HCT116 (cell line): ENCODE results near the gene TNPO1. TPM values are rescaled to one million over a fixed set of nuclear protein-coding genes. Genes with fewer than 3 reads are reported as not detected.

Experiments
- ATAC-seq: fragments of 200-7000 bp; cut with Tn5 transposase; 2 replicates; pipeline ENCODE4 v1.9.1; 2020; ENCODE audit warnings: mild to moderate bottlenecking, moderate library complexity
- BruUV-seq: library from RNA; stranded (reverse); fragments of 400-500 nt; replicated peaks from 2 replicates; lab custom pipeline; 2021; lab: Mats Ljungman, UMichigan
- CTCF ChIA-PET: fragments of 300-600 bp; sonication (Branson Sonifier 250); formaldehyde crosslinking; loops from one replicate; lab custom pipeline; 2021; ENCODE audit warnings: antibody characterized with exemption; lab: Charles Lee
- POLR2A ChIA-PET: fragments of 300-600, 350-600 bp; sonication (Branson Sonifier 250); formaldehyde crosslinking; loops from one replicate; lab custom pipeline; 2021; ENCODE audit warnings: antibody characterized with exemption; lab: Charles Lee
- RAD21 ChIA-PET, 2 experiments: fragments of 300-600 bp; sonication (Branson Sonifier 250); formaldehyde crosslinking; loops; one replicate each; lab custom pipeline; 2023; ENCODE audit warnings: low total read pairs in 2 of 2; ENCODE audit not compliant: uncharacterized antibody in 2 of 2, unreplicated experiment in 2 of 2, low non-redundant PET in 1 of 2; lab: Charles Lee
- DNase-seq: peaks from one replicate; pipeline ENCODE4 v3.0.0-alpha.2; 2010; ENCODE audit warnings: low read depth, low spot score
- H2AFZ ChIP-seq: fragments of 200-600 bp; shearing (Covaris generic), sonication (generic); 2 replicates; pipeline ENCODE4 v1.6.1; 2017; ENCODE audit warnings: low read depth, mixed run types, mixed read lengths, antibody characterized with exemption, low read length; ENCODE audit not compliant: poor library complexity, severe bottlenecking
- H3K27ac ChIP-seq: 2 replicates; pipeline ENCODE4 v1.5.1; 2012; ENCODE audit warnings: low read depth, low read length
- H3K27me3 ChIP-seq: fragments of 200-600 bp; sonication (generic); 2 replicates; pipeline ENCODE4 v1.6.1; 2016; ENCODE audit warnings: mixed run types, low read length, mixed read lengths; ENCODE audit not compliant: insufficient read depth
- H3K36me3 ChIP-seq, 2 experiments: fragments of 200-500 bp in 1 of 2; fragments of 200-600 bp in 1 of 2; sonication (Bioruptor generic) in 1 of 2; sonication (generic) in 1 of 2; 2 replicates each; pipeline versions ENCODE4 v1.5.1 to v1.6.1; 2014 to 2016; ENCODE audit warnings: low read length in 2 of 2, inconsistent platforms in 1 of 2, mixed read lengths in 1 of 2, mixed run types in 1 of 2; ENCODE audit not compliant: insufficient read depth in 2 of 2, control insufficient read depth in 1 of 2
- H3K4me1 ChIP-seq, 2 experiments: fragments of 200-600 bp in 1 of 2; sonication (generic) in 1 of 2; 2 replicates each; pipeline versions ENCODE4 v1.5.1 to v1.6.1; 2012 to 2017; ENCODE audit warnings: low read length in 2 of 2, inconsistent platforms in 1 of 2, mild to moderate bottlenecking in 1 of 2, mixed read lengths in 1 of 2, mixed run types in 1 of 2, moderate library complexity in 1 of 2; ENCODE audit not compliant: insufficient read depth in 2 of 2, control insufficient read depth in 1 of 2
- H3K4me2 ChIP-seq: fragments of 200-600 bp; sonication (generic); 2 replicates; pipeline ENCODE4 v1.6.1; 2017; ENCODE audit warnings: mixed run types, low read length, mixed read lengths
- H3K4me3 ChIP-seq, 2 experiments: fragments of 200-600 bp in 1 of 2; sonication (generic) in 1 of 2; replicated peaks in 1 of 2; 2 replicates each; pipeline ENCODE4 v1.5.1; 2011 to 2016; ENCODE audit warnings: low read length in 2 of 2, control low read depth in 1 of 2, low read depth in 1 of 2, mild to moderate bottlenecking in 1 of 2, mixed read lengths in 1 of 2, mixed run types in 1 of 2
- H3K79me2 ChIP-seq: fragments of 200-600 bp; sonication (generic); 2 replicates; pipeline ENCODE4 v1.6.1; 2017; ENCODE audit warnings: mild to moderate bottlenecking, mixed run types, low read length, moderate library complexity, mixed read lengths; ENCODE audit not compliant: insufficient read depth
- H3K9ac ChIP-seq: fragments of 200-600 bp; sonication (generic); 2 replicates; pipeline ENCODE4 v1.6.1; 2016; ENCODE audit warnings: low read length, mixed read lengths
- H3K9me2 ChIP-seq: fragments of 200-600 bp; sonication (generic), shearing (Covaris generic); 2 replicates; pipeline ENCODE4 v1.6.1; 2017; ENCODE audit warnings: mixed run types, mild to moderate bottlenecking, moderate library complexity; ENCODE audit not compliant: insufficient read depth
- H3K9me3 ChIP-seq, 2 experiments: fragments of 200-500 bp in 1 of 2; fragments of 200-600 bp in 1 of 2; sonication (Bioruptor generic) in 1 of 2; sonication (generic) in 1 of 2; 2 replicates each; pipeline ENCODE4 v1.6.1; 2014 to 2017; ENCODE audit warnings: low read length in 2 of 2, mixed read lengths in 2 of 2, inconsistent platforms in 1 of 2, low read depth in 1 of 2, mild to moderate bottlenecking in 1 of 2, mixed run types in 1 of 2, moderate library complexity in 1 of 2; ENCODE audit not compliant: control insufficient read depth in 1 of 2, insufficient read depth in 1 of 2
- H4K20me1 ChIP-seq: fragments of 200-600 bp; sonication (generic), shearing (Covaris generic); 2 replicates; pipeline ENCODE4 v1.6.1; 2017; ENCODE audit warnings: mixed run types, mild to moderate bottlenecking, moderate library complexity; ENCODE audit not compliant: insufficient read depth
- ATF3 ChIP-seq: IDR thresholded peaks from 2 replicates; pipeline ENCODE4 v1.6.1; 2012
- CBX3 ChIP-seq: IDR thresholded peaks from 2 replicates; pipeline ENCODE4 v1.6.1; 2012; ENCODE audit warnings: low read depth
- CEBPB ChIP-seq: IDR thresholded peaks from 2 replicates; pipeline ENCODE4 v1.6.1; 2012; ENCODE audit warnings: low read depth
- CTCF ChIP-seq, 3 experiments: fragments of 200-600 bp in 1 of 3; sonication (generic) in 1 of 3; IDR thresholded peaks in 2 of 3; conservative IDR thresholded peaks in 1 of 3; 2 replicates each; pipeline ENCODE4 v1.5.1; 2012 to 2017; ENCODE audit warnings: low read depth in 2 of 3, low read length in 2 of 3, antibody characterized with exemption in 1 of 3, borderline replicate concordance in 1 of 3, control low read depth in 1 of 3, mild to moderate bottlenecking in 1 of 3, mixed read lengths in 1 of 3, mixed run types in 1 of 3, moderate library complexity in 1 of 3; ENCODE audit not compliant: insufficient read depth in 1 of 3
- EGR1 ChIP-seq: IDR thresholded peaks from 2 replicates; pipeline ENCODE4 v1.6.1; 2012; ENCODE audit warnings: low read depth
- ELF1 ChIP-seq: IDR thresholded peaks from 2 replicates; pipeline ENCODE4 v1.6.1; 2012; ENCODE audit warnings: low read depth, borderline replicate concordance
- EZH2phosphoT487 ChIP-seq: fragments of 200-600 bp; IDR thresholded peaks from 2 replicates; pipeline ENCODE4 v1.6.1; 2018; ENCODE audit warnings: antibody characterized with exemption, borderline replicate concordance
- FOSL1 ChIP-seq: IDR thresholded peaks from 2 replicates; pipeline ENCODE4 v1.6.1; 2012; ENCODE audit warnings: low read depth
- MAX ChIP-seq: IDR thresholded peaks from 2 replicates; pipeline ENCODE4 v1.6.1; 2012
- POLR2A ChIP-seq: IDR thresholded peaks from 2 replicates; pipeline ENCODE4 v1.7.0; 2011; ENCODE audit warnings: borderline replicate concordance; ENCODE audit not compliant: insufficient read depth, insufficient read length; ENCODE audit errors: extremely low read depth
- POLR2AphosphoS5 ChIP-seq: IDR thresholded peaks from 2 replicates; pipeline ENCODE4 v1.6.1; 2011; ENCODE audit warnings: mild to moderate bottlenecking, low read depth, low read length, moderate library complexity
- RAD21 ChIP-seq: IDR thresholded peaks from 2 replicates; pipeline ENCODE4 v1.6.1; 2012; ENCODE audit warnings: low read depth, mild to moderate bottlenecking
- SP1 ChIP-seq: IDR thresholded peaks from 2 replicates; pipeline ENCODE4 v1.6.1; 2012; ENCODE audit warnings: low read depth
- SRF ChIP-seq: IDR thresholded peaks from 2 replicates; pipeline ENCODE4 v1.6.1; 2012; ENCODE audit warnings: low read depth
- TCF7L2 ChIP-seq: IDR thresholded peaks from 2 replicates; pipeline ENCODE4 v1.7.0; 2011; ENCODE audit warnings: borderline replicate concordance, inconsistent platforms; ENCODE audit not compliant: insufficient read depth, insufficient read length; ENCODE audit errors: extremely low read depth
- YY1 ChIP-seq: IDR thresholded peaks from 2 replicates; pipeline ENCODE4 v1.6.1; 2011; ENCODE audit warnings: low read length, low read depth, moderate library complexity, mild to moderate bottlenecking; ENCODE audit not compliant: insufficient replicate concordance; ENCODE audit errors: extremely low read depth
- ZBTB33 ChIP-seq: IDR thresholded peaks from 2 replicates; pipeline ENCODE4 v1.6.1; 2011; ENCODE audit warnings: mild to moderate bottlenecking, low read length, moderate library complexity; ENCODE audit not compliant: insufficient replicate concordance; ENCODE audit errors: extremely low read depth
- ZFX ChIP-seq: fragments of 450-650 bp; IDR thresholded peaks from 2 replicates; pipeline ENCODE4 v1.6.1; 2017
- ZNF274 ChIP-seq: fragments of 200-500 bp; sonication (Bioruptor generic); IDR thresholded peaks from 2 replicates; pipeline ENCODE4 v1.6.1; 2014; ENCODE audit warnings: mild to moderate bottlenecking, low read depth, low read length, inconsistent platforms
- intact Hi-C: fragments of 100-400 bp; cut with micrococcal nuclease; formaldehyde crosslinking; loops from 2 replicates; pipeline ENCODE4 v1.10.0; 2022
- total RNA-seq: library from RNA; stranded (reverse); gene quantifications from one replicate; pipeline ENCODE4 v1.2.1, GENCODE V29; 2021; ENCODE audit not compliant: unreplicated experiment

TNPO1 gene
- total RNA-seq, 1 experiment from 2014 or later, result 104 TPM

GRCh38 chr5:72776684-72777083 lies 39.8 kb upstream of the TNPO1 start:
- Histone ChIP-seq H3K4me3 (no peak overlapping the region), H3K9me2 (no peaks in the 10 kb centered on the region), H4K20me1 (no peaks in the 10 kb centered on the region), H3K9ac (no peak overlapping the region), H3K4me2 (no peak overlapping the region), H3K36me3 (no peaks in the 10 kb centered on the region), H3K27ac (no peak overlapping the region), H3K4me1 (no peaks in the 10 kb centered on the region), H3K79me2 (no peaks in the 10 kb centered on the region), H3K9me3 (0 out of 4 replicates have a peak, but pooled peaks cover 0 to 3% of the 10 kb centered on the region in 2 experiments), H2AFZ (no peak overlapping the region), H3K27me3 (no peaks in the 10 kb centered on the region)
- DNase-seq (no peak), ATAC-seq (no peak)
- ChIA-PET RAD21 (no interaction called here), POLR2A (no interaction called here), CTCF (no interaction called here)
- intact Hi-C loops, result no loop called here
- TF ChIP-seq EGR1 (no peak), ELF1 (no peak), YY1 (no peak), ZFX (no peak), SP1 (no peak), ATF3 (no peak), POLR2AphosphoS5 (no peak), ZNF274 (no peak), SRF (no peak), EZH2phosphoT487 (no peak), CBX3 (no peak), TCF7L2 (no peak), CEBPB (no peak), MAX (no peak), RAD21 (no peak), POLR2A (no peak), CTCF (IDR thresholded peaks at IDR 0.05 in 2 of 3, conservative IDR thresholded peaks at IDR 0.05 in 1 of 3; ENCODE audit: borderline replicate concordance in 1 of 3, insufficient read depth in 1 of 3, low read depth in 2 of 3, low read length in 2 of 3) (no peak), ZBTB33 (no peak), FOSL1 (no peak)
- no TSS peak for BruUV-seq
